Left ventricle myocardium inferior (tissue), 1 donor: Measurements from ENCODE around the gene VKORC1L1. TPM values are rescaled to one million over a fixed set of nuclear protein-coding genes. Genes with fewer than 3 reads are reported as not detected.
"Not testable (repeated sequence)": the region's sequence is repeated elsewhere in the genome, so short reads cannot be mapped to it uniquely, and the experiment has no call there.

Experiments
- DNase-seq: peaks from one replicate; pipeline ENCODE4 v3.0.0-alpha.2; 2020
- H3K27ac ChIP-seq: fragments of 200-600 bp; replicated peaks from 2 replicates; pipeline ENCODE4 v1.8.0; 2021
- H3K27me3 ChIP-seq: fragments of 200-600 bp; 2 replicates; pipeline ENCODE4 v1.8.0; 2021; ENCODE audit warnings: low read depth
- H3K36me3 ChIP-seq: fragments of 200-600 bp; 2 replicates; pipeline ENCODE4 v1.8.0; 2021
- H3K4me1 ChIP-seq: fragments of 200-600 bp; 2 replicates; pipeline ENCODE4 v1.8.0; 2021
- H3K4me3 ChIP-seq: fragments of 200-600 bp; 2 replicates; pipeline ENCODE4 v1.8.0; 2021; ENCODE audit warnings: mild to moderate bottlenecking, moderate library complexity
- H3K9me3 ChIP-seq: fragments of 200-600 bp; replicated peaks from 2 replicates; pipeline ENCODE4 v1.8.0; 2021
- intact Hi-C: fragments of 100-400 bp; cut with micrococcal nuclease; formaldehyde crosslinking; loops from one replicate; pipeline ENCODE4 v1.11.0; 2022
- total RNA-seq: library from RNA; stranded (reverse); fragmentation: NEBNext Ultra II Directional; extraction: Animal tissue kit (Norgen Biotek cat#: 25700); gene quantifications from one replicate; pipeline ENCODE4 v1.2.1, GENCODE V29; 2021
- TF ChIP-seq, protein P1 (sequence below): fragments of 200-600 bp; IDR thresholded peaks from 2 replicates; pipeline ENCODE4 v1.8.0; 2021; ENCODE audit warnings: antibody characterized with exemption, mild to moderate bottlenecking, borderline replicate concordance
- donor health status: DM: no; HTN: yes; CAD: no; lungs with severe emphysema.

Gene VKORC1L1
- total RNA-seq, 1 donor from 2014 or later, result 19.2 TPM

DNA sequence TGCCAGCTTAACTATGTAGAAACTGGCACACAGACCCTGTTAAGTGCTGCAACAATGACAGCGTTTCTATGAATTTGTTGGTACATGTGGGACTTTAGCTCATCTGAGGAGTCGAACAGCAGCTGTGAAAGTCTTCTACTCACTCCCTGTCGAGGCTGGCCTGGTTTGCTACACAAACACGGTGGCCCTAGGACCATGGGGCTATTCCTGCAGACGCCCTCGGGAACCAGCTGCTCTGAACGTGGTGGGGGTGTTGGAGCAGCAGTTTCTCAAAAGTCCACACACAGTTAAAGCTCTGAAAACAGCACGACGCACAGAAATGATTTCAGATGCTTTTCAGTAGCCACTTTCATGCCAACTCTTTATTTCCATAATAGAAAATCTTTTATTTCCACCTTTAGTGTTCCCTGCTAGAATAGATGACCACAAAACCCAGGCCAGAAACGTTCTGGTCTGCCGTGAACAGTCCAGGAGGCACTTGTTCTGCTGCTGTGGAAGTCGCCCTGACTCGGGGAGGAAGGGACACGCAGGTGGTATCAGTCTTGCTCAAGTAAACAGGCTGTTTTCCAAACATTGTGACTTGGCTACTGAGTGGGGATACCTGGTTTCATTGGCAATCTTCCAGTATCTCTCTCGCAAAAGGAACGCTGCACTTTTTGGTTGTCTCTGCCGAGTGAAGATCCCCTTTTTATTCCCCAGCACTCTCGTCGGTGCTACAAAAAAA, 87.6 kb downstream of the VKORC1L1 start:
- intact Hi-C loops, result no loop called here
- Histone ChIP-seq H3K27ac (no peak overlapping the region), H3K9me3 (no peaks in the 10 kb centered on the region), H3K36me3 (peaks cover 78% of the 10 kb centered on the region), H3K4me3 (no peak overlapping the region), H3K27me3 (no peaks in the 10 kb centered on the region), H3K4me1 (no peaks in the 10 kb centered on the region)
- TF ChIP-seq, protein P1, sequence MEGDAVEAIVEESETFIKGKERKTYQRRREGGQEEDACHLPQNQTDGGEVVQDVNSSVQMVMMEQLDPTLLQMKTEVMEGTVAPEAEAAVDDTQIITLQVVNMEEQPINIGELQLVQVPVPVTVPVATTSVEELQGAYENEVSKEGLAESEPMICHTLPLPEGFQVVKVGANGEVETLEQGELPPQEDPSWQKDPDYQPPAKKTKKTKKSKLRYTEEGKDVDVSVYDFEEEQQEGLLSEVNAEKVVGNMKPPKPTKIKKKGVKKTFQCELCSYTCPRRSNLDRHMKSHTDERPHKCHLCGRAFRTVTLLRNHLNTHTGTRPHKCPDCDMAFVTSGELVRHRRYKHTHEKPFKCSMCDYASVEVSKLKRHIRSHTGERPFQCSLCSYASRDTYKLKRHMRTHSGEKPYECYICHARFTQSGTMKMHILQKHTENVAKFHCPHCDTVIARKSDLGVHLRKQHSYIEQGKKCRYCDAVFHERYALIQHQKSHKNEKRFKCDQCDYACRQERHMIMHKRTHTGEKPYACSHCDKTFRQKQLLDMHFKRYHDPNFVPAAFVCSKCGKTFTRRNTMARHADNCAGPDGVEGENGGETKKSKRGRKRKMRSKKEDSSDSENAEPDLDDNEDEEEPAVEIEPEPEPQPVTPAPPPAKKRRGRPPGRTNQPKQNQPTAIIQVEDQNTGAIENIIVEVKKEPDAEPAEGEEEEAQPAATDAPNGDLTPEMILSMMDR, result no peak
- DNase-seq, result no peak

DNA sequence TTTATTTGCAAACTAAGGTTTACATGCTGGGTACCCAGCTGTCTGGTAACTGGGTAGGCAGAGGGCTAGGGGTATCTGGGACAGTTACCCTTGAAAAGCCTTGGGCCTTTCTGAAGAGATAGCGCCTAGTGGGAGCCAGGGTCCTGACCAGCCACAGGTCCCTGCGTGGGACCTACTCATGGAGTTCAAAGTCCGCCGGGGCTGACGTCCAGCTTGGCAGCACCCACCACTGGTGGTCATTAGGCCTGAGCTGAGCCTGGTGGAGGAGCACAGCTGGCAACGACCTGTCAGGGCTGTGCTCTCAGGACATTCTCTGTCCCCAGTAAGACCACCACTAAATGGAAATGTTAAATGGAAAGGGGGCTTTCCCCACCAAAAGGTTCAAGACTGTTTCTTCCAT, 89.2 kb downstream of the VKORC1L1 start:
- no peak for DNase-seq
- TF ChIP-seq, protein P1, result no peak
- intact Hi-C loops, result no loop called here
- Histone ChIP-seq H3K4me1 (no peaks in the 10 kb centered on the region), H3K36me3 (peaks cover 85% of the 10 kb centered on the region), H3K9me3 (no peaks in the 10 kb centered on the region), H3K27ac (no peak overlapping the region), H3K27me3 (no peaks in the 10 kb centered on the region), H3K4me3 (no peak overlapping the region)

DNA sequence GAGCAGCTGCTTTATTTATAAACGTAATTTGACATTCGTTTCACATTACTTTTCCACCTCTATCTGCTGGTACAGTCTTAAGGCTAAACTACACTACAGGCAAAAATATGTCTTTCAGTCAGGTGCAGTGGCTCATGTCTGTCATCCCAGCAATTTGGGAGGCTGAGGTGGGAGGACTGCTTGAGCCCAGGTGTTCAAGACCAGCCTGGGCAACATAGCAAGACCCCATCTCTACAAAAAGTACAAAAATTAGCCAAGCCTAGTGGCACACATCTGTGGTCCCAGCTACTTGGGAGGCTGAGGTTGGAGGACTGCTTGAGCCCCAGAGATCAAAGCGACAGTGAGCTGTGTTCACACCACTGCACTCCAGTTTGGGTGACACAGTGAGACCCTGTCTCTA, 91.8 kb downstream of the VKORC1L1 start:
- H3K27ac ChIP-seq, H3K9me3 ChIP-seq, H3K4me3 ChIP-seq, H3K4me1 ChIP-seq, DNase-seq, intact Hi-C loops, H3K27me3 ChIP-seq: not testable (repeated sequence)
- peaks cover 97% of the 10 kb centered on the region for H3K36me3 ChIP-seq

DNA sequence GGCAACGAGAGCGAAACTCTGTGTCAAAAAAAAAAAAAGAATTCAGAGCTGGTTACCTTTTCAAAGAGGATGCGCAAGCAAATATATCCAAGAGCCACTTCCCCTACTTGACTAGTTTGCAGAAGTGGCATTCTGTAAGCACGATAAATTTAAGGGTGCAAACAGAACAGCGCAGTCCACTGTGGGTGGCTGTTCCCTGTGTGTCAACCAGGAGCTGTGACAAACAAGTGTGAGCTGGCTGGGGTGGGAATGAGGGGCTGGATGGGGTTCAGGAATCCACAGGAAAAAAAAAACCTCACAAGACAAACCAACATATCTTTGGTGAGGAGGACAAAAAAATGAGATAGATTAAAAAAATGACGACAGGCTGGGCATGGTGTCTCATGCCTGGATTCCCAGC, 93.3 kb downstream of the VKORC1L1 start:
- DNase-seq, result no peak
- no peaks in the 10 kb centered on the region for H3K27me3 ChIP-seq
- TF ChIP-seq, protein P1, result no peak
- no peak overlapping the region for H3K27ac ChIP-seq
- no peaks in the 10 kb centered on the region for H3K4me1 ChIP-seq
- no peak overlapping the region for H3K4me3 ChIP-seq
- H3K9me3 ChIP-seq, result no peaks in the 10 kb centered on the region
- intact Hi-C loops, result no loop called here
- H3K36me3 ChIP-seq, result peaks cover 98% of the 10 kb centered on the region

DNA sequence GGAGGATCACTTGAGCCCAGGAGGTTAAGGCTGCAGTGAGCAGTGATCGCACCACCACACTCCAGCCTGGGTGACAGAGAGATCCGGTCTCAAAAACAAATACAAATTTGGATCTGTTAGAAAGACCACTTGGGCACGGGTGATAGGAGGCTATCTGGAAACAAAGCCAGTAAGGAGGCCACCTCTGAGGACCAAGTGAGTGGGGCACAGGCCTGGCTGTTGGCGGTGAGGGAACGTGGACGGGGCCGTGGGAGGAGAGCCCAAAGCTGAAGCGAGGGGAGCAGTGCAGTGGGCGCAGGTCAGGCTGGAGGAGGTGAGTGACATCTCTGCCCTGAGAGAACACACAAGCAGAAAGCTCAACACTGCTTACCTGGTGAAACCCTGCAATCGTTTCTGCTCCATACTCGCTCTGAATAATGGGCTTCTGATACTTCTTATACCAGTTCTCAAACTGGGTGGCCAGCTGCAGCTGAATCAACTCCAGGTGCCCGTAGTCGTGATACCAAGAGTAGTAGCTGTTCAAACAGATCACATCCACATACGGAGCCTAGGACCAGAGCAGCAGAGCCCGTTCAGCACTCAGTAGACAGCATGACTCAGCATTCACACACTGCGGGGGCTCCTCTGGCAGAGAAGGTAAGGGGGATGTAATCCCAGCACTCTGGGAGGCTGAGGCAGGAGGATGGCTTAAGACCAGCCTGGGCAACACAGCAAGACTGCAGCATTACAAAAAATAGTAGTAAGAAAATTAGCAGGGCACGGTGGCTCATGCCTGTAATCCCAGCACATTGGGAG, 94.7 kb downstream of the VKORC1L1 start:
- no peaks in the 10 kb centered on the region for H3K27me3 ChIP-seq
- intact Hi-C loops, result no loop called here
- no peak overlapping the region for H3K4me3 ChIP-seq
- no peaks in the 10 kb centered on the region for H3K9me3 ChIP-seq
- H3K4me1 ChIP-seq, result no peaks in the 10 kb centered on the region
- no peak overlapping the region for H3K27ac ChIP-seq
- DNase-seq, result no peak
- peaks cover 100% of the 10 kb centered on the region for H3K36me3 ChIP-seq
- TF ChIP-seq, protein P1, result no peak
